ENCODE measurements around the gene AXDND1.
"Not testable (repeated sequence)": the region's sequence is repeated elsewhere in the genome, so short reads cannot be mapped to it uniquely, and the experiment has no call there.

AXDND1 gene

DNA sequence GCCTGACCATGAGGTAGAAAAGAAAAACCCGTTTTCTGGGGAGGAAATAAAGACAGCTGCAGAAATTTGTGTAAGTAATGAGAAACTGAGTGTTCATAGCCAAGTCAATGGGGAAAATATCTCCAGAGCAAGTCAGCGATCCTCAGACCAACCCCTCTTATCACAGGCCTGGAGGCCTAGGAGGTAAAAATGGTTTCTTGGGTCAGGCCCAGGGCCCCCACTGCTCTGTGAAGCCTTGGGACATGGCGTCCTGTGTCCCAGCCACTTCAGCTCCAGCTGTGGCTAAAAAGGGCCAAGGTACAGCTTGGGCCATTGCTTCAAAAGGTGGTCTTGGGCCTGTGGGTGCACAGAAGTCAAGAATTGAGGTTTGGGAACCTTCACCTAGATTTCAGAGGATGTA is 108.9 kb downstream of the AXDND1 start:
- DNase-seq, result no peak

DNA sequence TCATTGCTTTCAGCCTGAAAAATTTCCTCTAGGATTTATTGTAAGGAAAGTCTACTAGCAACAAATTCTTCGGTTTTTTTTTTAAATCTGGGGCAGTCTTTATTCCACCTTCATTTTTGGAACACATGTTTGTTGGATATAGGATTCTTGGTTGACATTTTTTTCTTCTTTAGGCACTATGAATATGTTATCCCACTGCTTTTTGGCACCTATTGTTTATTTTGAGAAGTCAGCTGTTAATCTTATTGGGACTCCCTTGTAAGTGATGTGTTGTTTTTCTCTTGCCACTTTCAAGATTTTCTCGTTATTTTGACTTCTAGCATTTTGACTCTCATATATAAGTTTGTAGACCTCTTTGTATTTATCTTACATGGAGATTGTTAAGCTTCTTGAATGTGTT is 110.7 kb downstream of the AXDND1 start:
- DNase-seq, result no peak

DNA sequence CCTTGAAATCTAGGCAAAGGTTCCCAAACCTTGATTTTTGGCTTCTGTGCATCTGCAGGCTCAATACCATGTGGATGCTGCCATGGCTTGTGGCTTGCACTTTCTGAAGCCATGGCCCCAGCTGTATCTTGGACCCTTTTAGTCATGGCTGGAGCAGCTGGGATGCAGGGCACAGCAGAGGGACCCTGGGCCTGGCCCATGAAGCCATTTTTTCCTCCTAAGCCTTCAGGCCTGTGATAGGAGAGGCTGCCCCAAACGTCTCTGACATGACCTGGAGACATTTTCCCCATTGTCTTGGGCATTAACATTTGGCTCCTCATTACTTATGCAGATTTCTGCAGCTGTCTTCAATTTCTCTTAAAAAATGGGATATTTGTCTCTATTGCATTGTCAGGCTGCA is 112.6 kb downstream of the AXDND1 start:
- no peak for DNase-seq

DNA sequence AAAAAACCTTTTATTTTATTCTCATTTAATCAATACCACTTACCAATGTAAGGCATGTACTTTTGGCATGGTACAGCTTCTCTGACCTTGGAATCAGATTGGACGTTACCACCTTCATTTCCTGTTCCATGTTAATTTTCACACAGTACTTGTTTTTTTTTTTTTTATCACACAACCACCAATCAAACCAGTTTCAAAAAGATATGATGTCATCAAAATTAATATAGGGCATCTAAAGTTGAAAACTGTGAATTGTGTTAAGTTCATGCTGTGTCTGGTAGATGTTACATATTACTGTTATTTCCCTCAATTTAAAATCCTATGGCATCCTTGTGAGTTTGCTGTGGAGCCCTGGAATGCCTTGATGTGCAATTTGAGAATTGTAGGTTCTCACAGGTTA is 124.8 kb downstream of the AXDND1 start:
- DNase-seq, result no peak

DNA sequence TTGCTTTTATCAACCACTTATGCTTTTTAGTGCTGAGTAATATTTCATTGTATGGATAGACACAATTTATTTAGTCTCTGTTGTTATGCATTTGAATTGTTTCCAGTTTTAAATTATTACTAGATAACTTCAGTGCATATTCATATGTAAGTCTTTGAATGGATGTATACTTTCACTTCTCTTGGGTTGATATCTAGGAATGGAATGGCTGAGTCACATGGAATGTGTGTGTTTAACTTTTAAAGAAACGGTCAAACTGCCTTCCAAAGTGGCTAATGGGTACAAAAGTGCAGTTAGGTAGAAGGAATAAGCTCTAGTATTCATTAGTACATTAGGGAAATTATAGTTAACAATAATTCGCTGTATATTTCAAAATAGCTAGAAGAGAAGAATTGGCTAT is 127.6 kb downstream of the AXDND1 start:
- no peak for DNase-seq

DNA sequence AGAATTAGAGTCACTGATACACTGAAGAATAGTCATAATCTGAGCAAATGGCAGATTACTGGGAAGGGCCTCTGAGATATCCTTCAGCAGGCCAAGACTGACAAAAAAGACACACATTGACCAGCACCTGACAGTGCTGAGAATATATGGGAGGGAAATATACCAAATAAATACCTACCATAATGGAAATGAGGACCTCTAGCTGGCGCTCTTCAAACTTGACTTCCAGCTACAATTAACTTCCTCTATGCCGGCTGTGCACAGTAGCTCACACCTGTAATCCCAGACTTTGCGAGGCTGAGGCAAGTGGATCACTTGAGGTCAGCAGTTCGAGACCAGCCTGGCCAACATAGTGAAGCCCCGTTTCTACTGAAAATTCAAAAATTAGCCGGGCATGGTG is 140.4 kb downstream of the AXDND1 start:
- no peak for DNase-seq

DNA sequence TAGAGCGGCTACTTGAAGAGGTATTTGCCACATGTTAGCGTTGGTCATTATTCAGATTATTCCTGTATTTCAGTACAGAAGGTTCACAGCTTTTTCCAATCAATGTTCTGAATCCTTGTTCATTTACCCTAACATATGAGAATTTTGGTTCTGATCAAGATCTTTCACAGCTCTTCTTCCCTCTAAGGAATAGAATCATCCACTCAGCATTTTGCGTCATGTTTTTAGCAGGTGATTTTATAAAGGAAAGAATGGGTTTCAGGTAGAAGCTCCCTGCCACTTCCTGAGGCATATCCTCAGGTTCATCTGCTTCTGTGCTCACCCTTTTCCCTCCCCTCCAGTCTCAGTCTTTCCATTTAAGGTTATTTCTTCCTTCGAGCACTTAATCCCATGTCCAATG is 143.6 kb downstream of the AXDND1 start:
- no peak for DNase-seq

DNA sequence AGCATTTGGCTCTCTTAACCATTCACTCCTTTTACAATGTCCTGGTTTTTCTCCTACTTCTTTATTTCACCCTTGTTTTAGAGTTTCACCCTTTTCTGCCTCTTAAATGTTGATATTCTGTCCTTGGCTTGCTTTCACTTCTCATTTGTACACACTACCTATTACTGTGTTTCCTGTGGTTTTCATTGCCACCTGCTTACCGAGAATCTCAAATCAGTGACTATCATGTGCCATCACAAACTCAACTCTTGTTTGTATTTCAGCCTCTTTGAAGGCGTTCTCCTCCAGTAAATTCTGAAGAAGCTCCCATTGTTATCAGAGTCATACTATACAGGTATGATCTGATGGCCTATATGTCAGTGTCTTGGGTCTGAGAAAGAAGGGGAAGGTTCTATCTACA is 144.3 kb downstream of the AXDND1 start:
- no peak for DNase-seq

DNA sequence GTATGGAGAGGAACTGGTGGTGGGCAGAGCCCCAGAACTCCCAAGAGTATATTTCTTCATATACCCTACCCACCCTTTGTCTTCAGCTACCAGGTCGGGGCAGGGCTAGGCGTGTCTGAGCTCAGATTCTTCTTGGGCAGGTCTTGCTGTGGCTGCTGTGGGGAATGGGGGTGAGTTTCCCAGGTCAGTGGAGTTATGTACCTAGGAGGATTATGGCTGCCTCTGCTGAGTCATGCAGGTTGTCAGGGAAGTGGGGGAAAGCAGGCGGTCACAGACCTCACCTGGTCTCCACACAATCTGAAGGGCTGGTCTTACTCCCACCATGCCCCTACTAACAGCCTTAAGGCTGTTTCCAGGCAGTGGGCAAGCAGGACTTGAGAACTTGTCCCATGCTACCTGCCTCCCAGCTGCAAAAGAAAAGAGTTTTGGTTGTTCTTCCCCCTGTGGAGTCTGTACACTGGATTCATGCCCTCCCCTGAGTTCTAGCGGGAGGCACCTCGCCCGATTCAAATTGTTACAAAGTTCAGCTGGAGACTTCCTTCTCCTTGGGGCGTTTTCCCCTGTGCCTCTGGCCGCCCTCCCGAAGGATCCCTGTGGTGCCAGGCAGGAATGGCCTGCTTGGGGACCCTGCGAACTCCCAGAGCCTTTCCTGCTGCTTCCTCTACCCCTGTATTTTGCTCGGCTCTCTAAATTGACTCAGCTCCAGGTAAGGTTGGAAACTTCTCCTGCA is 151.4 kb downstream of the AXDND1 start:
- DNase-seq, result no peak

DNA sequence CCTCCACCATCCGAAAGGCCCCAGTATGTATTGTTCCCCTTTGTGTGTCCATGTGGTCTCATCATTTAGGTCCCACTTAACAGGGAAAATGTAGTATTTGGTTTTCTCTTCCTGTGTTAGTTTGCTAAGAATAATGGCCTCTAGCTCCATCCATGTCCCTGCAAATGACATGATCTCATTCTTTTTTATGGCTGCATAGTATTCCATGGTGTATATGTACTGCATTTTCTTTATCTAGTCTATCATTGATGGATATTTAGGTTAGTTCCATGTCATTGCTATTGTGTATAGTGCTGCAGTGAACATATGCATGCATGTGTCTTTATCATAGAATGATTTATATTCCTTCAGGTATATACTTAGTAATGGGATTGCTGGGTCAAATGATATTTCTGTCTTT is 152.8 kb downstream of the AXDND1 start:
- DNase-seq, result not testable (repeated sequence)

DNA sequence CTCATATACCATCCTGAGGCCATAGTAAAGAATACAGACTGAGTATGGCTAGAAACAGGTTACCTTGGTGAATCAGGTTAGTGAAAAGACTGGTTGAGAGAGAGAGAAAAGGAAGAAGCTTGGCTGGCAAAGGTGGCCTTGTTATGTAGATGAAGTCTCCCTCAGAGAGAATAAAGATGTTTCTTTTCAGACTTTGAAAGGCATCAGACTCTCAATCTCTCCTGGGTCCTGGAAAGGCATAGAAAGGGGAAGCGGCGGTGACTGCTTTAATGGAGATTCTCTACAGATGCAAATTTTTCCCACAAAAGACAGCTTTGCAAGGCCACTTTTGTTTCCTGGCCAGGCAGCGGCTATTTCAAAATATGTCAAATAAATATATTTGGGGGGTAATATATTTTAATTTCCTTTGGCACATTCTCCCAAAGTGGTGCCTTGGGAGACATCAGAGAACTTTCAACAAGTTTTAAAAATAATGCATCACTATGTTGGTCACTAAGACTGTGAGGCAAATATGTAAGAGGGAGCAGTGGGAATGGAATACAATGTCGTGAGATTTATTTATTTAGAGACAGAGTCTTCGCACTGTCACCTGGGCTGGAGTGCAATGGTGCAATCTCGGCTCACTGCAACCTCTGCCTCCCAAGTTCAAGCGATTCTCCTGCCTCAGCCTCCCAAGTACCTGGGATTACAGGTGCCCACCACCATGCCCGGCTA is 163.9 kb downstream of the AXDND1 start:
- no peak for DNase-seq

DNA sequence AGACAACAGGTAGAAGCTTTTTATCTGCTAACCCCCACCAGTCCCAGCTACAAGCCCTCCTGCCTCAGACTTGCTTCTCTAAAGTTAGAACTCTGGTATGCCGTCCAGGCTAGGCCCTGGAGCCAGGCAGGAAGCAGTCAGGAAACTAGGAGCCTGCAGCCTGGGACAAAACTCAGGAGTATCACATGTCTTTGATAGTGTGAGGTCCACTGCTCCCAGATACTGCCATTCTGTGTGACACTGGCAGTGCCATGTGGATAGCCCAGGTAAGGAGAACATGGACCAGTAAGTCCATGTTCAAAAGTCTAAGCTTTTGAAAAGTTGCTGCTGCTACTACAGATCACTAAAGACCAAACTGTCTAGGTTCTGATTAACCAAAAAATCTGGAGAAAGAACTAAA is 164.6 kb downstream of the AXDND1 start:
- no peak for DNase-seq

DNA sequence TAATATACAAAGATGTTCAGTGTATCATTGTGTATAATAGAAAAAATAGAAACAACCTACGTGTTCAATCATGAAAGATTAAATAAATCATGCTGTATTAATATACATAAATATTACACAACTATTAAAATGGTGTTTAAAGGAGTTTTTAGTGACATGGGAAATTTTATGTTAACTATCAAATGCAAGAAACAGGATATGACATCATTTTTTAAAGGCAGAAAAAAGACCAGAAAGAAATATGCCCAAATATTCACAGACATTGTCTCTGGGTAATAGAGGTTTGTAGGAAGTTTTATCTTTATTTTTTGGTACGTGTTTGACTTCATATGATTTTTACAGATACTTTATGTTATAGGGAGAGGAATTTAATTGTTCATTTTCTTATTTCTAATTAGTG is 176.0 kb downstream of the AXDND1 start:
- DNase-seq, result no peak

DNA sequence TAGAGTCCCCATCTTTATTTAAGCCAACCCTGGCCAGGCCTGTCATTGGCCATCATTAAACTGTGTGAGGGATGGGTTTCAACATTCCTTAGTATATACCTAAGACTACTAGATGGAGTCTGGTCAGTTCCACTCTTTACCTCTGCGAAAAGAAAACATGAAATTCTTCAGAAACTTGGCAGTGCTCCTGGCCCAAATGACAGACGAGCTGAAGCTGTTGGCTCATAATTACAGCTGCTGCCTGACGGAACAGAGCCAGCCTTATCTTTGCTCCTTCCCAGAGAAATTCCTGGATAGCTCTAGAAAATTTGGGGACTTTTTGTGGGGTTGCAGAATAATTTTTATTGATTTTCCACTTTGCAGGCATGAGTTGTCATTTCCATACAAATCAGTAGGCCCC is 179.6 kb downstream of the AXDND1 start:
- no peak for DNase-seq

DNA sequence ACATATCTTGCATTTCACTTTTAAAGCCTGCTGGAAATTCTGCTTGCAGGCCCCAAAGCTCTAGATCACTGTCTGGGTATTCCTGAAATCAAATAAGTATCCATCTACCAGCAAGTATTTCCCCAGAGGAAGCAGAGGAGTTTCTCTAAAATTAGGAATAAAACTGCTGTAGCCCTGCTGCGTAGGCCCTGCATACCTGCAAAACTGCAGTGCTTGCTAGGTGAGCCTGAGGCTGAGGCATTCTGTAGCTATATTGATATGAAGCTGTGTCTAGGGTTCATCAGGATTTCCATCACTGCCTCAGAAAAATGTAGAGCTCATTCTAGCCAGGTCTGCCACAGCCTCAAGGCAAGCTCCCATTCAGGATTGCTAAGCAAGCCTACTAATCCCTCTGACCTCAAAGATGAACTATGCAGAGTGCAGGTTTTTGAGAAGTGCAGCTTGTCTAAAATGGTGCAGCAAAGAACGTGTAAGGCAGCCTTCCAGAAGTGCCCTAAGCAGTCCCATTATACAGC is 181.3 kb downstream of the AXDND1 start:
- DNase-seq, result no peak

DNA sequence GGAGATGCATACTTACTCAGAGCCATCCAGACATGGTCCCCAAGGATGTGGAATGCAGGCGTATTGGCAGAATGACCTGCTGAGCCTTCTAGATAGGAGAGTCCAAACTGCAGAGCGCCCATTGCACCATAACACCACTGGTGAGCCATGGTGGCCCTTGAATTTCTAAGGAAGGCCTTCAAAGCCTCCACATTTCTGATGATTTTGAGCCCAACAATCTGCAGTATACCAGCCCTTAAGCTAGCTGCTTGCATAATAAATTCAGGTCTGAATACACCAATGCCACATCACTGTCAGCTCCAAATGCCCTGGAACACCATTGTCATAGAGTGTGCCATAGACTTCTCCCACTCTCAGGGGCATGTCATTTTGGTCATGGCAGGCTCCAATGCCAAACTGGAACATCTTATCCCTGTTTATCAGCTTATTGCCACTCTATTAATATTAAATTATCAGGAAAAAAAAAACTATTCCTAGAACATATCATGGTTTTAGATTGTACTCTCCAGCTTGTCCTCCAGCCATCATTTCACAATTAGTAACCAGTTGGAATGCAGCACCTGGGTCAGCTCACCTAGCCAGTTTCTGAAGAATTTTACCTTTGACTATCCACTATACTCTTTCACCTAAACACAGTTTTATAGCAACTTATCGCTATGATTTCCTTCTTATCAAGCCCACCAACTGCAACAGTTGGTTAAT is 183.0 kb downstream of the AXDND1 start:
- no peak for DNase-seq

DNA sequence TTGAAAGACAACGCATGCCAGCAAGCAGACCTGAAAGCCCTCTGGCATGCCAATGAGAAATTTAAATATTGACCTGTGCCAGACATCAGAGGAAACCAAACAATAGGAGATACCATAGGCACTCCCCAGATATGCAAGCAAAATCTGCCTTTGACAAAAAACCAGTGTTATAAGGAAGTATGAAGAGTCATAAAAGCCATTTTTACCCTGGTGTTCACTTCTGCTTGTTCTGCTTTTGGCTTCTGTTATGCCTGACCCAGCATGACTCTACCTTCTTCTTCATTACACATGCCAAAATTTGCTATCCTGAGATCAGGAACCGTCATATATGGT is 183.6 kb downstream of the AXDND1 start:
- no peak for DNase-seq

DNA sequence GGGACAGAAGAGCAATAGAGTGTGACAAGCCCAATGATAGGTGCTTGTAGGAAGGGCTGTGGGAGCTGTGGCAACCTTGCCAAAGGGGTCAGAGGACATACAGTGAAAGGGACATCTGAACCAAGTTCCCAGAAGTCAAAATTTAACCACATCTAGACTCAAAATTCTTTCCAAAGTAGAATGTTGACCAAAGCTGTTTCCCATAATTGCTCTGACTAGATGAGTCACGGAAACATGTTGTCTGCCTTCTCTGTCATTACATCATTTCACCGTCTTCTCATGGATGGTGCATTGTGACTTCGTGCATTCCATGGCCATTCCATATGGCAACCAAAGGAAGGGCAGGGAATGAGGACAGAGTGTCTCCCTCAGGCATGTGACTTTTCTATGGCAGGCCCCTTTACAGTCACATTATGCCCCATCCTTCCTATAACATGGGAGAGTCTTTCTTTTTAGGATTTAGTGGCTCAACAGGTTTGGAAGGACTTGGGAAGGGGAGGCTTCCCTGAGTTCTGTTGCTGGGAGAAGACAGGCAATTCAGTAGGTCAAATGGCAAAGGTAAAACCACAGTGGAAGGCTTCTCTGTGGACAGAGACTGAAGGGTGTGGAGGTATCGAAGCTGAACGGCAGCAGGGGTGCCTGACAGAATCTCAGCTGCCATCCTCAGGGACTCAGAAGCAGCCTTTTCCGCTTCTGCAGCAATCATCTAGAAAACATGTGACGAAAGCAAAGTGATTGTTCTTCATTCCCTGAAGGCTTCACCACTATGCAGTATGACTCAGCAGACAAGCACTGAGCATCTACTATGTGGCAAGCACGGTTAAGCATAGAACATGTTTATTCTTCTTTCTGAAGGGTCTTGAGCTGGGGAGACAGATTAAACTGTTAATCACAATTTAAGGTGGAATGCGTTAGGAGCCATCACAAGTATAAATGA is 185.2 kb downstream of the AXDND1 start:
- DNase-seq, result no peak

DNA sequence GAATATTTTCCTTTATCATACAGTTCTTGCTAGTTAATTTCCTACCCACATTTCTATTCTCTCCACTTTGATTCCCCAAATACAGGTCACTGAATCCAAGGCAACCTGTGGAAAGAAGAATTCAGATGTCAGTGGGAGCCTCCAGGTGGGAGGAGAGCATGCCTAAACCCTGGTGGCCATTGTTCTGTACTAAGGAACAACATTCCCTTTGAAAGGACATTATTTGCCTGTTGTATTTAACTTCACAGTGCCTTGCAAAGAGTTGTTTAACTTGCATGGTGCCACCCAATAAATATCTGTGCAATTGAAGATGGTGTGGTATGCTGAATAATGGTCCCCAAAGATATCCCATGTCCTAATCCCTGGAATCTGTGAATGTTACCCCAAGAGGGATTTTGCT is 188.7 kb downstream of the AXDND1 start:
- DNase-seq, result no peak

DNA sequence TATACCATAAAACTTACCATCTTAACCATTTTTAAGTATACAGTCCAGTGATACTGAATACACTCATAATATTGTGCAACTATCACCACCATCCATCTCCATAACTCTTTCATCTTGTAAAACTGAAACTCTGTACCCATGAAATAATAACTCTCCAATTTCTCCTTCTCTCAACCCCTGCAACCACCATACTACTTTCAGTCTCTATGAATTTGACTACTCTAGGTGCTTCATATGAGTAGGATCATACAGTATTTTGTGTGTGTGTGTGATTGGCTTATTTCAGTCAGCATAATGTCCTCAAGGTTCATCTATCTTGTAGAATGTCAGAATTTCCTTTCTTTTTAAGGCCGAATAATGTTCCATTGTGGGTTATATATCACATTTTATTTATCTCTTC is 192.3 kb downstream of the AXDND1 start:
- DNase-seq, result no peak

DNA sequence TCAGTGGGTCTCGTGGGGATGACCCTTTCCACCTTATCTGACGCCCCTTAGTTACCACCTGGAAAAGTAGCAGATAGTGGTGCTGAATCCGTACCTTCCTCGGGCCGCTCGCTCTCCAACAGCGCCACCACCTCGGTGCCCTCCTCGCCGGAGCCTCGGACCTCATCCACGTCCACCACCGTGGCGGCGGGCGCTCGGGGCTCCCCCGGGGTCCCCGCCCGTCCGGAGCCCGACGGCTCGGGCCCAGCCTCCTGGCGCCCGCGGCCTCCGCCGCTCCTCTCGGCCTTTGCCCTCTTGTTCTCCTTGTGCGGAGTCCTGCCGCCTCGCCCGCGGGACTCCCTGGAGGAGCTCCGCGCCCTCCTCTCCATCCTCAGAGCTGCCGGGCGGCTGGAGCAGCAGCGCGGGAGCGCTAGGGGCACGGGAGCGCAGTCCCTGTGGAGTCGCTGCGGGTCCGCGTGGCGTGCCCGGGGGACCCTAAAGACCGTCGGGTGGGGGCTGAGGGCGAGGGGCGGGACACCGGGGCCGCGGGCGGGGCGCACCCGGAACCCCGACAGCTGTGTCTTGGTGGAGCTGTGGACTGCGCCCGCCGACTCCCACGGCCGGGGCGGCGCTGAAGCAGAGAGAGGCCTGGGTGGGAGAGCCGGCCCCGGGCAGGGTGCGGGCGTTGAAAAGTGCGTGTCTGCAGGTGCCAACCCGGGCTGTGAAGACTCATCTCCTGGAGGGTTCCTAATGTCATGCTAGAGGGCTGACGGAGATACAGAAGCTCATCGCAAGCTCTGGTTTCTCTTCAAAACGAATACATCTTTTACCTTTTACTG is 209.9 kb downstream of the AXDND1 start, which contains the start of gene NPHS2:
Gene NPHS2 (minus strand): TSS at position 452 of the 818 bp plus-strand sequence. CDS start 84 bp downstream, at position 368.
- DNase-seq, result no peak
